ENCODE data around the gene ERF.
"Not testable (repeated sequence)": the region's sequence is repeated elsewhere in the genome, so short reads cannot be mapped to it uniquely, and the experiment has no call there.

ERF gene

GRCh38 chr19:42275103-42275502 is 20.2 kb upstream of the ERF start:
- no peak for DNase-seq

GRCh38 chr19:42274065-42274682 is 19.2 kb upstream of the ERF start:
- no peak for DNase-seq

GRCh38 chr19:42273407-42274064 is 18.6 kb upstream of the ERF start:
- no peak for DNase-seq

GRCh38 chr19:42272989-42273406 is 18.1 kb upstream of the ERF start:
- no peak for DNase-seq

GRCh38 chr19:42272535-42272897 is 17.6 kb upstream of the ERF start:
- DNase-seq = no peak

- DNase-seq = no peak
These were observed 17.1 kb upstream of the ERF start for GRCh38 chr19:42271861-42272534.

- DNase-seq = no peak
These were observed 16.1 kb upstream of the ERF start for GRCh38 chr19:42271045-42271419.

- DNase-seq = peak; percentile 55 to 60
These were observed 15.6 kb upstream of the ERF start for GRCh38 chr19:42270346-42271044.

- no peak for DNase-seq
These were observed 14.8 kb upstream of the ERF start for GRCh38 chr19:42269478-42270345.

- peak; percentile 100 for DNase-seq
These were observed 14.0 kb upstream of the ERF start, which contains the start of gene CIC for GRCh38 chr19:42268704-42269477. Gene CIC (plus strand): TSS chr19:42269252. CDS start chr19:42271784, 2,532 bp downstream.

- peak; percentile 99 to 100 for DNase-seq
These were observed 13.3 kb upstream of the ERF start for GRCh38 chr19:42268142-42268703.

- DNase-seq = no peak
These were observed 12.8 kb upstream of the ERF start for GRCh38 chr19:42267644-42268141.

GRCh38 chr19:42266928-42267603 is 12.1 kb upstream of the ERF start:
- DNase-seq = not testable (repeated sequence)

GRCh38 chr19:42266105-42266504 is 11.2 kb upstream of the ERF start:
- DNase-seq = not testable (repeated sequence)

- DNase-seq = no peak
These were observed 6.8 kb upstream of the ERF start for GRCh38 chr19:42261763-42262162.

GRCh38 chr19:42257842-42258241 is 2.9 kb upstream of the ERF start:
- not testable (repeated sequence) for DNase-seq

GRCh38 chr19:42255766-42256745 is 1.1 kb upstream of the ERF start:
- no peak for DNase-seq

- peak; percentile 66 to 76 for DNase-seq
These were observed 659 bp downstream of the ERF start for GRCh38 chr19:42254089-42254849.
